Mesenchymal stem cell (in vitro differentiated cells and primary cell): ENCODE results near the gene VPS54.
A peak's percentile ranks its signal among the peaks of the same experiment; 100 is the strongest.

ENCODE experiments used
- DNase-seq: peaks from one replicate; pipeline ENCODE4 v3.0.0-alpha.2; 2013
- H2AFZ ChIP-seq: one replicate; pipeline ENCODE4 v1.6.1; 2013; ENCODE audit warnings: low read depth, mild to moderate bottlenecking, control low read depth, inconsistent platforms, low read length, moderate library complexity
- H2AK5ac ChIP-seq: 2 replicates; pipeline ENCODE4 v1.6.1; 2013; ENCODE audit warnings: low read length, moderate library complexity, mild to moderate bottlenecking, inconsistent platforms; ENCODE audit not compliant: severe bottlenecking
- H2BK120ac ChIP-seq: one replicate; pipeline ENCODE4 v1.6.1; 2013; ENCODE audit warnings: low read depth, mild to moderate bottlenecking, inconsistent platforms, low read length, moderate library complexity
- H2BK12ac ChIP-seq, 2 experiments: one replicate each; pipeline ENCODE4 v1.6.1; 2013; ENCODE audit warnings: inconsistent platforms in 2 of 2, low read length in 2 of 2, mild to moderate bottlenecking in 2 of 2, moderate library complexity in 2 of 2, control low read depth in 1 of 2
- H2BK15ac ChIP-seq: one replicate; pipeline ENCODE4 v1.6.1; 2013; ENCODE audit warnings: mild to moderate bottlenecking, low read depth, inconsistent platforms; ENCODE audit not compliant: poor library complexity, severe bottlenecking
- H2BK5ac ChIP-seq: 2 replicates; pipeline ENCODE4 v1.6.1; 2013; ENCODE audit warnings: low read depth, mild to moderate bottlenecking, low read length, control low read depth, inconsistent platforms; ENCODE audit not compliant: poor library complexity, severe bottlenecking
- H3K14ac ChIP-seq, 2 experiments: one replicate each; pipeline ENCODE4 v1.6.1; 2013; ENCODE audit warnings: inconsistent platforms in 2 of 2, low read length in 2 of 2, control low read depth in 1 of 2, mild to moderate bottlenecking in 1 of 2, moderate library complexity in 1 of 2
- H3K18ac ChIP-seq, 2 experiments: one replicate each; pipeline ENCODE4 v1.6.1; 2013; ENCODE audit warnings: inconsistent platforms in 2 of 2, low read length in 2 of 2, control low read depth in 1 of 2, low read depth in 1 of 2, mild to moderate bottlenecking in 1 of 2
- H3K23ac ChIP-seq, 2 experiments: one replicate each; pipeline ENCODE4 v1.6.1; 2013; ENCODE audit warnings: inconsistent platforms in 2 of 2, low read length in 2 of 2, mild to moderate bottlenecking in 2 of 2, moderate library complexity in 2 of 2, control low read depth in 1 of 2
- H3K27ac ChIP-seq: 2 replicates; pipeline ENCODE4 v1.5.1; 2013; ENCODE audit warnings: mild to moderate bottlenecking, moderate library complexity, low read length, control low read depth, inconsistent platforms; ENCODE audit not compliant: poor library complexity, severe bottlenecking
- H3K27me3 ChIP-seq, 2 experiments: 2 replicates each; pipeline versions ENCODE4 v1.6.1 to v1.7.0; 2013; ENCODE audit warnings: low read length in 2 of 2, mild to moderate bottlenecking in 2 of 2, moderate library complexity in 2 of 2, control low read depth in 1 of 2, inconsistent platforms in 1 of 2; ENCODE audit not compliant: control insufficient read depth in 1 of 2, insufficient read depth in 1 of 2
- H3K36me3 ChIP-seq, 2 experiments: 2 replicates each; pipeline versions ENCODE4 v1.6.1 to v1.7.0; 2013; ENCODE audit warnings: low read length in 2 of 2, control low read depth in 1 of 2, inconsistent platforms in 1 of 2, low read depth in 1 of 2, mild to moderate bottlenecking in 1 of 2; ENCODE audit not compliant: insufficient read depth in 2 of 2, control insufficient read depth in 1 of 2
- H3K4ac ChIP-seq, 2 experiments: one replicate each; pipeline ENCODE4 v1.6.1; 2013; ENCODE audit warnings: inconsistent platforms in 2 of 2, low read length in 2 of 2, mild to moderate bottlenecking in 2 of 2, moderate library complexity in 2 of 2, control low read depth in 1 of 2, low read depth in 1 of 2
- H3K4me1 ChIP-seq: 2 replicates; pipeline ENCODE4 v1.6.1; 2013; ENCODE audit warnings: low read depth, low read length, control low read depth; ENCODE audit not compliant: control insufficient read depth, insufficient read depth
- H3K4me2 ChIP-seq: 2 replicates; pipeline ENCODE4 v1.6.1; 2013; ENCODE audit warnings: low read length, mild to moderate bottlenecking, inconsistent platforms; ENCODE audit not compliant: poor library complexity, severe bottlenecking
- H3K4me3 ChIP-seq, 2 experiments: 2 replicates each; pipeline versions ENCODE4 v1.5.1 to v1.7.0; 2013; ENCODE audit warnings: low read length in 2 of 2, mild to moderate bottlenecking in 2 of 2, control low read depth in 1 of 2, low read depth in 1 of 2; ENCODE audit not compliant: insufficient read depth in 1 of 2
- H3K79me1 ChIP-seq: replicated peaks from 2 replicates; pipeline ENCODE4 v1.6.1; 2013; ENCODE audit warnings: mild to moderate bottlenecking, control low read depth, low read length, inconsistent platforms; ENCODE audit not compliant: poor library complexity, severe bottlenecking
- H3K9ac ChIP-seq: 2 replicates; pipeline ENCODE4 v1.7.0; 2013; ENCODE audit warnings: mild to moderate bottlenecking, low read length, moderate library complexity
- H3K9me3 ChIP-seq: 2 replicates; pipeline ENCODE4 v1.7.0; 2013; ENCODE audit warnings: mild to moderate bottlenecking, low read length; ENCODE audit not compliant: control insufficient read depth
- H4K8ac ChIP-seq: one replicate; pipeline ENCODE4 v1.6.1; 2013; ENCODE audit warnings: inconsistent platforms, mild to moderate bottlenecking, low read length, moderate library complexity
- H4K91ac ChIP-seq: one replicate; pipeline ENCODE4 v1.6.1; 2013; ENCODE audit warnings: mild to moderate bottlenecking, low read length, inconsistent platforms
- WGBS: methylation state at CpG from one replicate; pipeline ENCODE4 v1.1.7; 2013; ENCODE audit warnings: mixed read lengths; 5-methylcytosine and 5-hydroxymethylcytosine counted together

The VPS54 gene

GRCh38 chr2:64029116-64029665 is 10.0 kb upstream of the VPS54 start:
- H3K18ac ChIP-seq = no peak overlapping the region
- H3K4me3 ChIP-seq = no peak overlapping the region
- H2BK12ac ChIP-seq = no peak overlapping the region
- H3K4me2 ChIP-seq = no peak overlapping the region
- no peak overlapping the region for H3K4ac ChIP-seq
- no peak overlapping the region for H3K27ac ChIP-seq
- no peak overlapping the region for H4K8ac ChIP-seq
- no peak overlapping the region for H3K9ac ChIP-seq
- no peak overlapping the region for H2BK120ac ChIP-seq
- no peaks in the 10 kb centered on the region for H3K4me1 ChIP-seq
- H2AFZ ChIP-seq = no peak overlapping the region
- no peaks in the 10 kb centered on the region for H3K79me1 ChIP-seq
- no peak overlapping the region for H4K91ac ChIP-seq
- H2BK15ac ChIP-seq = no peak overlapping the region
- H2AK5ac ChIP-seq = no peak overlapping the region
- no peak overlapping the region for H2BK5ac ChIP-seq
- no peak overlapping the region for H3K14ac ChIP-seq
- WGBS = no CpG with 5 or more reads among the region's 2 CpGs
- no peak for DNase-seq
- H3K27me3 ChIP-seq = no peaks in the 10 kb centered on the region
- no peaks in the 10 kb centered on the region for H3K36me3 ChIP-seq
- no peaks in the 10 kb centered on the region for H3K9me3 ChIP-seq
- no peak overlapping the region for H3K23ac ChIP-seq

- 93% methylated on average over 3 of the region's 3 CpGs for WGBS
- Histone ChIP-seq H2BK15ac (no peak overlapping the region), H3K18ac (no peak overlapping the region), H3K36me3 (no peaks in the 10 kb centered on the region), H3K4ac (no peak overlapping the region), H3K4me1 (no peaks in the 10 kb centered on the region), H3K4me3 (no peak overlapping the region), H3K9me3 (no peaks in the 10 kb centered on the region), H2BK5ac (no peak overlapping the region), H3K27me3 (no peaks in the 10 kb centered on the region), H2AK5ac (no peak overlapping the region), H4K91ac (no peak overlapping the region), H3K79me1 (no peaks in the 10 kb centered on the region), H2AFZ (no peak overlapping the region), H3K14ac (no peak overlapping the region), H3K4me2 (no peak overlapping the region), H2BK12ac (no peak overlapping the region), H3K27ac (no peak overlapping the region), H4K8ac (no peak overlapping the region), H2BK120ac (no peak overlapping the region), H3K9ac (no peak overlapping the region), H3K23ac (no peak overlapping the region)
- DNase-seq = no peak
Observed at GRCh38 chr2:64025741-64026140, 6.5 kb upstream of the VPS54 start.

GRCh38 chr2:64024259-64024949 is 5.2 kb upstream of the VPS54 start:
- Histone ChIP-seq H3K79me1 (no peaks in the 10 kb centered on the region), H2BK12ac (no peak overlapping the region), H3K23ac (no peak overlapping the region), H3K4ac (no peak overlapping the region), H3K36me3 (no peaks in the 10 kb centered on the region), H2AFZ (no peak overlapping the region), H4K8ac (no peak overlapping the region), H3K27me3 (no peaks in the 10 kb centered on the region), H3K9me3 (no peaks in the 10 kb centered on the region), H3K4me1 (no peaks in the 10 kb centered on the region), H2AK5ac (no peak overlapping the region), H3K4me3 (no peak overlapping the region), H3K9ac (no peak overlapping the region), H3K14ac (no peak overlapping the region), H2BK120ac (no peak overlapping the region), H3K4me2 (no peak overlapping the region), H2BK5ac (no peak overlapping the region), H3K27ac (no peak overlapping the region), H4K91ac (no peak overlapping the region), H3K18ac (no peak overlapping the region), H2BK15ac (no peak overlapping the region)
- 93% methylated on average over 2 of the region's 3 CpGs for WGBS
- DNase-seq = no peak

GRCh38 chr2:64023485-64024258 is 4.4 kb upstream of the VPS54 start:
- Histone ChIP-seq H3K4ac (no peak overlapping the region), H2BK12ac (peak overlapping the region in 1 of 2 experiments; percentile 52), H3K36me3 (no peaks in the 10 kb centered on the region), H3K4me3 (no peak overlapping the region), H2AK5ac (no peak overlapping the region), H3K4me1 (no peaks in the 10 kb centered on the region), H3K4me2 (no peak overlapping the region), H4K91ac (no peak overlapping the region), H3K9me3 (no peaks in the 10 kb centered on the region), H2BK120ac (no peak overlapping the region), H3K27me3 (no peaks in the 10 kb centered on the region), H2BK15ac (no peak overlapping the region), H2AFZ (peak overlapping the region; percentile 27), H3K23ac (no peak overlapping the region), H3K79me1 (no peaks in the 10 kb centered on the region), H3K14ac (no peak overlapping the region), H3K18ac (peak overlapping the region in 1 of 2 experiments; percentile 4), H2BK5ac (no peak overlapping the region), H3K9ac (no peak overlapping the region), H4K8ac (no peak overlapping the region), H3K27ac (no peak overlapping the region)
- WGBS = 94% methylated on average over 3 of the region's 4 CpGs
- no peak for DNase-seq
